Nephron progenitor cell (in vitro differentiated cells): Measurements from ENCODE around the gene SLC9C1.
A peak's percentile ranks its signal among the peaks of the same experiment; 100 is the strongest.

Experiments
- DNase-seq: peaks from one replicate; pipeline ENCODE4 v3.0.0; 2021
- H3K27ac Mint-ChIP-seq: 2 replicates; pipeline ENCODE4 v1.8.0; 2021; ENCODE audit warnings: mild to moderate bottlenecking, moderate library complexity, mixed read lengths
- H3K27me3 Mint-ChIP-seq: 2 replicates; pipeline ENCODE4 v1.8.0; 2021; ENCODE audit warnings: mild to moderate bottlenecking, low read depth, mixed read lengths; ENCODE audit not compliant: poor library complexity
- H3K36me3 Mint-ChIP-seq: 2 replicates; pipeline ENCODE4 v1.8.0; 2021; ENCODE audit warnings: low read depth, mixed read lengths
- H3K4me1 Mint-ChIP-seq: 2 replicates; pipeline ENCODE4 v1.8.0; 2021; ENCODE audit warnings: mixed read lengths
- H3K4me3 Mint-ChIP-seq: 2 replicates; pipeline ENCODE4 v1.8.0; 2021; ENCODE audit warnings: mild to moderate bottlenecking, moderate library complexity, mixed read lengths
- H3K9me3 Mint-ChIP-seq: 2 replicates; pipeline ENCODE4 v1.8.0; 2021; ENCODE audit warnings: mild to moderate bottlenecking, moderate library complexity, mixed read lengths
- CTCF ChIP-seq: fragments of 200-600 bp; sonication (generic); IDR thresholded peaks from 2 replicates; pipeline ENCODE4 v1.5.0; 2021; ENCODE audit warnings: antibody characterized with exemption

The SLC9C1 gene

GRCh38 chr3:112293368-112294321 lies at the start of gene SLC9C1:
Gene SLC9C1 (minus strand): TSS chr3:112294216. CDS start chr3:112286791, 7,425 bp downstream.
- H3K36me3 Mint-ChIP-seq: peaks cover 15% of the 10 kb centered on the region
- peaks cover 2% of the 10 kb centered on the region for H3K27me3 Mint-ChIP-seq
- peaks cover 24% of the 10 kb centered on the region for H3K4me1 Mint-ChIP-seq
- H3K4me3 Mint-ChIP-seq: peak within 1 kb of the TSS; percentile 67
- H3K27ac Mint-ChIP-seq: peak within 1 kb of the TSS; percentile 37
- peak; percentile 28 for DNase-seq
- peak; percentile 55 for TF ChIP-seq CTCF
- H3K9me3 Mint-ChIP-seq: peaks cover 19% of the 10 kb centered on the region

- H3K27ac Mint-ChIP-seq: no peak overlapping the region
- TF ChIP-seq CTCF: no peak
- DNase-seq: no peak
- H3K4me3 Mint-ChIP-seq: no peak overlapping the region
- H3K9me3 Mint-ChIP-seq: peaks cover 26% of the 10 kb centered on the region
- H3K4me1 Mint-ChIP-seq: peaks cover 17% of the 10 kb centered on the region
- H3K36me3 Mint-ChIP-seq: peaks cover 80% of the 10 kb centered on the region
- H3K27me3 Mint-ChIP-seq: no peaks in the 10 kb centered on the region
Observed at GRCh38 chr3:112341386-112341785, 47.4 kb upstream of the SLC9C1 start.

- Mint-ChIP-seq H3K27ac (no peak overlapping the region), H3K4me1 (peaks cover 33% of the 10 kb centered on the region), H3K9me3 (peaks cover 26% of the 10 kb centered on the region), H3K27me3 (no peaks in the 10 kb centered on the region), H3K36me3 (peaks cover 79% of the 10 kb centered on the region), H3K4me3 (no peak overlapping the region)
- no peak for TF ChIP-seq CTCF
- DNase-seq: no peak
Observed at GRCh38 chr3:112339609-112340008, 45.6 kb upstream of the SLC9C1 start.

- peaks cover 38% of the 10 kb centered on the region for H3K4me1 Mint-ChIP-seq
- H3K27ac Mint-ChIP-seq: no peak overlapping the region
- DNase-seq: no peak
- no peak overlapping the region for H3K4me3 Mint-ChIP-seq
- peaks cover 74% of the 10 kb centered on the region for H3K36me3 Mint-ChIP-seq
- peaks cover 21% of the 10 kb centered on the region for H3K9me3 Mint-ChIP-seq
- TF ChIP-seq CTCF: no peak
- no peaks in the 10 kb centered on the region for H3K27me3 Mint-ChIP-seq
Observed at GRCh38 chr3:112339134-112339533, 45.1 kb upstream of the SLC9C1 start.

GRCh38 chr3:112338727-112339056 lies 44.7 kb upstream of the SLC9C1 start:
- Mint-ChIP-seq H3K27ac (no peak overlapping the region), H3K4me3 (no peak overlapping the region), H3K27me3 (no peaks in the 10 kb centered on the region), H3K4me1 (peaks cover 42% of the 10 kb centered on the region), H3K9me3 (peaks cover 17% of the 10 kb centered on the region), H3K36me3 (peaks cover 69% of the 10 kb centered on the region)
- no peak for DNase-seq
- no peak for TF ChIP-seq CTCF
